Adipose tissue (tissue), 3 donors: Measurements from ENCODE around the gene DOCK7. TPM values are rescaled to one million over a fixed set of nuclear protein-coding genes. Genes with fewer than 3 reads are reported as not detected.

Experiments used
- H3K27ac ChIP-seq: one replicate; pipeline ENCODE4 v1.5.1; 2013; ENCODE audit warnings: low read depth, low read length
- WGBS, 3 donors: extraction: QIAGEN DNeasy Blood & Tissue Kit; methylation state at CpG; one replicate each; pipeline ENCODE4 v1.1.7; 2013; 5-methylcytosine and 5-hydroxymethylcytosine counted together
- polyA plus RNA-seq, 3 donors: library from polyadenylated mRNA; stranded (reverse); fragments of 200-250 nt; gene quantifications; one replicate each; pipeline ENCODE4 v1.2.3, GENCODE V29; 2013
- donor health status: healthy with polysubstance abuse.
- donor health status: Bipolar disorder and iron deficiency.
- donor health status: healthy.

Gene DOCK7
- polyA plus RNA-seq, 3 donors: 4.7 to 18.0 (median 9.7) TPM

DNA sequence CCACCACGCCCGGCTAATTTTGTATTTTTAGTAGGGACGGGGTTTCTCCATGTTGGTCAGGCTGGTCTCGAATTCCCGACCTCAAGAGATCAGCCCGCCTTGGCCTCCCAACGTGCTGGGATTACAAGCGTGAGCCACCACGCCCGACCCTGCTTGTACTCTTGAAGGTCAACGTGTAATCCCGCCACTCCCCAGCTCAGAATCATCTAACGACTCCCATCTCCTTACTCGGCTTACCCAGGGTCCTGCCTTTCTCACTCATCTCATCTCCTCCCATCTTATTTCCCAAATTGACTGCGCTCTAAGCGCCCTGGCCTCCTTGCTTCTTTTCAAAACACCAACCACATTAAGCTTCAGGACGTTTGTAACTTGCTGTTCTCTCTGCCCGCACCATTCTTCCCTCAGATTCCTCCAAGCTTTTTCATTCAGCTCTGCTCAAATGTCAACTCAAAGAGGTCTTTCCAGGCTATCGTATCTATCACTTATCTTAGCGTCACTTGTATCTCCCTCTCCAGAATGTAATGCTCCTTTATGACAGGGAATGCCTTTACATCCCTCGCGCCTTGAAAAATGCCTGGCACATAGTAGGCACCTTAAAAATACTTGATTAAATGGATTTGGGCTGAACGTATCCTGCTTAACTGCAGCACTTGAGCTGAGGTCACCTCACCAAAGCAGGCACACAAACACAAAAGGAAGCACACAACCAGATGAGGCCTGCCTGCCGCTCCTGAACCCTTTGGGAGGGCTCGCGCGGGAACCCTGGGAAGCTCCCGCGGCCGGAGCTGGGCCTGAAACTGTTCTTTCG lies 252.8 kb downstream of the DOCK7 start:
- H3K27ac ChIP-seq: peak overlapping the region; percentile 85
- WGBS, 3 donors: 48 to 52% (median 50%) methylated on average over 31 of the region's 31 CpGs

DNA sequence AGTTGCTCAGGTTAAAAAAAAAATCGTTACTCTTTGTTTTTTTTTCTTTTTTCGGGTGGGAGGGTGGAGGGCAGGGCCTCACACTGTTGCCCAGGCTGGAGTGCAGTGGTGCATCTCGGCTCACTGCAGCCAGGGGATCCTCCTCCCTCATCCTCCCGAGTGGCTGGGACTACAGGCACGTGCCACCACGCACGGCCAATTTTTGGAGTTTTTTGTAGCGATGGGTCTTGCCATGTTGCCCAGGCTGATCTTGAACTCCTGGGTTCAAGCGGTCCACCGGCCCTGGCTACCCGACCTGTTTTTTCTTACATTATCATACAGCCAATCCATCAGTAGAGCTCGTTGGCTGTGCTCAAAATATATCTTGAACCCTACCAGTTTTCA lies 253.6 kb downstream of the DOCK7 start:
- 92 to 95% (median 93%) methylated on average over 12 of the region's 12 CpGs for WGBS, 3 donors
- no peak overlapping the region for H3K27ac ChIP-seq

- no peak overlapping the region for H3K27ac ChIP-seq
- WGBS, 3 donors: 82 to 86% (median 82%) methylated on average over 10 of the region's 10 CpGs
Measured at GRCh38 chr1:62433861-62434617, 254.1 kb downstream of the DOCK7 start.

- WGBS, 3 donors: 94 to 97% (median 97%) methylated on average over 2 of the region's 2 CpGs
- H3K27ac ChIP-seq: no peak overlapping the region
Measured at GRCh38 chr1:62429581-62429980, 258.6 kb downstream of the DOCK7 start.

DNA sequence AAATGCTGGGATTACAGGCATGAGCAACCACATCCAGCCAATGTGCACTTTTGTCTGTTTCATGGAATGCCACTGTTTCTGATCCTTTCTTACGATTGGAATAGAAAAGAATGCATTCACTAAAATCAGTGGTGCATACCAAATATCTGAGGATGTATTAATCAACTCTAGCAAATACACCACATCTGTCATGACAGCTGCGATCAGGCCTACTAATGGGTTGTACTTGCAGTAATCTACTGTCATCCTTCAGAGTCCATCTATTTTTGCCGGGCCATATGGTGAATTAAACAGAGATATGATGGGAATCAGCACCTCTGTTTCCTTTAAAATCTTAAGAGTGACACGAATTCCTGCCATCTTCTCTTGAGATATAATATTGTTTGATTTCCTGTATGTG lies 259.8 kb downstream of the DOCK7 start:
- 71 to 80% (median 79%) methylated on average over 4 of the region's 4 CpGs for WGBS, 3 donors
- H3K27ac ChIP-seq: no peak overlapping the region

GRCh38 chr1:62426794-62427193 lies 261.4 kb downstream of the DOCK7 start:
- 81 to 94% (median 83%) methylated on average over 1 of the region's 1 CpG for WGBS, 3 donors
- no peak overlapping the region for H3K27ac ChIP-seq

- WGBS, 3 donors: 16 to 54% (median 16%) methylated on average over 3 of the region's 3 CpGs
- no peak overlapping the region for H3K27ac ChIP-seq
Measured at GRCh38 chr1:62426237-62426636, 261.9 kb downstream of the DOCK7 start.

DNA sequence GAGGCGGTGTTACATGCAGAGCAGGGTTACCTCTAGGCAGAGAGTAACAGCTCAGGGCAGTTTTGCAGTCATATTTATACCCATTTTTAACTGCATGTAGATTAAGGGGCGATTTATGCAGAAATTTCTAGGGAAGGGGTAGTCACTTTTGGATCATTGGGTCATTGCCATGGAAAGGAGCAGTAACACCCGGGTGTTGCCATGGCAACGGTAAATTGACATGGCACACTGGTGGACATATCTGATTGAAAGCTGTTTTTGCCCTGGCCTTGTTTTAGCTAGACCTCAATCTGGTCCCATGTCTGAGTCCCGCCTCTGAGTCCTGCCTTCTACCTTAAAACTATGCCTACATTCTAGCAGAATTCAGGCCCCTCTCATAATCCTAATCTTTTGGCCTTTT lies 263.1 kb downstream of the DOCK7 start:
- H3K27ac ChIP-seq: no peak overlapping the region
- 84 to 87% (median 86%) methylated on average over 5 of the region's 5 CpGs for whole genome bisulfite sequencing, 3 donors

- H3K27ac ChIP-seq: no peak overlapping the region
- 70 to 81% (median 77%) methylated on average over 4 of the region's 4 CpGs for WGBS, 3 donors
Measured at GRCh38 chr1:62424411-62424810, 263.8 kb downstream of the DOCK7 start.

DNA sequence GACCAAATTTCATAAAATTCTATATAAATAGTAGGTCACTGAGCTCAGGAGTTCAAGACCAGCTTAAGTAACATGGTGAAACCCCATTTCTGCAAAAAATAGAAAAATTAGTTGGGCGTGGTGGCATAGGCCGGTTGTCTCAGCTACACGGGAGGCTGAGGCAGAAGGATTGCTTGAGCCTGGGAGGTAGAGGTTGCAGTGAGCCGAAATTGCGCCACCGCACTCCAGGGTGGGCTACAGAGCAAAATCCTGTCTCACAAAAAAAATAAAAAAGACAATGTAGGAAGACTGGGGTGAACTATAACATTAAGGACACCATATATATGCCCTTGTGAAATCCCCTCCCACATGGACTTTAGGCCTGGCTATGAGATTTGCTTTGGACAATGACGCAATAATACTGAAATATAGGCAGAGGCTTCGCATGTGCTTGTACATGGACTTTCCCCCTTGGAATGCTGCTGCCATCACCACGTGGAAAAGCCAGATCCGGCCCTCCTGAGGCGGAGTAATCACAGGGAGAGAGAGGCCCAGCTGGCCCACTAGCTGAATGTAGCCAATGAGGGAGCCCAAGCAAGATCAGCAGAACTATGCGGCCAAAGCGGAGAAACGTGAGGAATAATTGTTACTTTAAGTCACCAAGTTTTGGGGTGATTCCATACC lies 264.5 kb downstream of the DOCK7 start:
- no peak overlapping the region for H3K27ac ChIP-seq
- 94 to 95% (median 94%) methylated on average over 14 of the region's 14 CpGs for WGBS, 3 donors

DNA sequence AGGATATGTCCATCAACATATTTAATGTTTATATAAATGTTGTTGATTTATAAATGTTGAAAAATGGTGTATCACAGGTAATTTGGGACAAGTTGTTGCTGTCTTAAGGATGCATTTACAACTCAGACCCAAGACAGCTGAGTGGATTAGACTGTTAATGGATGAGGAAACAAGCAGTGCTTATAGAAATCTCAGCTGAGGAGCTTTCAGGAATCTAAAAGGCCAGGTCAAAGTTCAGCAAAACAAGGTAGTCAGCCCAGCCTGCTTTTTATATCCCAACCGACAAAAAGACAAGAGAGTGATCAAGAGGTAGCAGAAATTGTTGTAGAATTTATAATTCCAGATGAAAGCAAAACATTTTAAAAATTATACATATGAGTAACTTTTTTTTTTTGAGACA lies 268.0 kb downstream of the DOCK7 start:
- WGBS, 3 donors: 77 to 91% (median 81%) methylated on average over 1 of the region's 1 CpG
- H3K27ac ChIP-seq: no peak overlapping the region

GRCh38 chr1:62417351-62417999 lies 270.7 kb downstream of the DOCK7 start:
- H3K27ac ChIP-seq: no peak overlapping the region
- 56 to 67% (median 63%) methylated on average over 2 of the region's 2 CpGs for WGBS, 3 donors

GRCh38 chr1:62415687-62416086 lies 272.5 kb downstream of the DOCK7 start:
- WGBS, 3 donors: 79 to 93% (median 86%) methylated on average over 8 of the region's 8 CpGs
- no peak overlapping the region for H3K27ac ChIP-seq

GRCh38 chr1:62407398-62408009 lies 280.7 kb downstream of the DOCK7 start:
- no peak overlapping the region for H3K27ac ChIP-seq
- WGBS, 3 donors: 58 to 73% (median 73%) methylated on average over 12 of the region's 12 CpGs

- H3K27ac ChIP-seq: no peak overlapping the region
- 78 to 85% (median 83%) methylated on average over 3 of the region's 3 CpGs for WGBS, 3 donors
Measured at GRCh38 chr1:62406576-62406975, 281.6 kb downstream of the DOCK7 start.

DNA sequence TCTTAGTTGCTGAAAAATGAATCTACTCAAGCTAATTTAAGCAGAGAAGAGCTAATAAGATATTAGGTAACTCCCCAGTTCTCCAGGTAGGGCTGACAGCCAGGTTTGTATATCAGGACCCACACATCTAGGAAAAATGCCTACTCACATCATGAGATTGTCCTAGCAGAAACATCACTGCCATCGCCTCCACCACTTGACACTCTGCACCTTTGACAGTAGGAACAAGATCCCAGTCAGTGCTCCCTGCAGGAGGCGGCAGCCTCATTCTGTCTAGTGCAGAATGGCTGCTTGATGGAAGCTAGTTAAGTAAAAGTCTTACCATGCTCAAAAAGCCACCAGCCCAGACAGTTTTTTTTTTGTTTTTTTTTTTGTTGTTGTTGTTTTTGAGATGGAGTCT lies 282.9 kb downstream of the DOCK7 start:
- 92 to 98% (median 95%) methylated on average over 2 of the region's 2 CpGs for WGBS, 3 donors
- H3K27ac ChIP-seq: no peak overlapping the region
